CD8-positive, alpha-beta memory T cell (primary cell): ENCODE measurements around the gene ITCH. TPM values are rescaled to one million over a fixed set of nuclear protein-coding genes. Genes with fewer than 3 reads are reported as not detected.
"Not testable (repeated sequence)": the region's sequence is repeated elsewhere in the genome, so short reads cannot be mapped to it uniquely, and the experiment has no call there.

Source experiments
- CTCF ChIA-PET: fragments of 350-600 bp; sonication (Branson Sonifier 250); formaldehyde crosslinking; loops from one replicate; lab custom pipeline; 2021; ENCODE audit warnings: antibody characterized with exemption; lab: Charles Lee
- POLR2A ChIA-PET: fragments of 350-600 bp; sonication (Branson Sonifier 250); formaldehyde crosslinking; loops from one replicate; lab custom pipeline; 2021; ENCODE audit warnings: antibody characterized with exemption; lab: Charles Lee
- DNase-seq, 5 donors: peaks; one replicate each; pipeline versions ENCODE4 v3.0.0 to v3.0.0-alpha.2; 2020 to 2022; ENCODE audit warnings: mixed read lengths in 1 of 5
- H3K27ac ChIP-seq: one replicate; pipeline ENCODE4 v1.7.0; 2013; ENCODE audit warnings: low read depth, mild to moderate bottlenecking, low read length, moderate library complexity
- H3K27me3 ChIP-seq: 2 replicates; pipeline ENCODE4 v1.7.0; 2013; ENCODE audit warnings: low read length, mild to moderate bottlenecking; ENCODE audit not compliant: insufficient read depth, poor library complexity, severe bottlenecking
- H3K36me3 ChIP-seq: 2 replicates; pipeline ENCODE4 v1.7.0; 2013; ENCODE audit warnings: mild to moderate bottlenecking, low read length, moderate library complexity; ENCODE audit not compliant: insufficient read depth
- H3K4me1 ChIP-seq: 2 replicates; pipeline ENCODE4 v1.7.0; 2013; ENCODE audit warnings: mild to moderate bottlenecking, low read length, moderate library complexity; ENCODE audit not compliant: insufficient read depth
- H3K4me3 ChIP-seq: 2 replicates; pipeline ENCODE4 v1.7.0; 2013; ENCODE audit warnings: mild to moderate bottlenecking, low read length
- H3K9me3 ChIP-seq: 2 replicates; pipeline ENCODE4 v1.7.0; 2013; ENCODE audit warnings: mild to moderate bottlenecking, low read length
- H3K27ac Mint-ChIP-seq, 8 donors: one replicate each; pipeline ENCODE4 v1.8.0; 2020 to 2021; ENCODE audit warnings: mixed read lengths in 8 of 8, mild to moderate bottlenecking in 6 of 8, inconsistent platforms in 3 of 8, moderate library complexity in 3 of 8
- H3K27me3 Mint-ChIP-seq, 2 donors: one replicate each; pipeline ENCODE4 v1.8.0; 2020 to 2021; ENCODE audit warnings: mixed read lengths in 2 of 2, mild to moderate bottlenecking in 1 of 2, moderate library complexity in 1 of 2
- H3K36me3 Mint-ChIP-seq, 3 donors: one replicate each; pipeline ENCODE4 v1.8.0; 2020 to 2021; ENCODE audit warnings: mixed read lengths in 3 of 3, inconsistent platforms in 1 of 3, mild to moderate bottlenecking in 1 of 3
- H3K4me1 Mint-ChIP-seq, 3 donors: one replicate each; pipeline ENCODE4 v1.8.0; 2020 to 2021; ENCODE audit warnings: mixed read lengths in 3 of 3, inconsistent platforms in 1 of 3, mild to moderate bottlenecking in 1 of 3
- H3K4me3 Mint-ChIP-seq, 7 donors: one replicate each; pipeline ENCODE4 v1.8.0; 2020 to 2021; ENCODE audit warnings: mixed read lengths in 7 of 7, mild to moderate bottlenecking in 6 of 7, moderate library complexity in 4 of 7, inconsistent platforms in 2 of 7
- H3K9me3 Mint-ChIP-seq, 5 donors: one replicate each; pipeline ENCODE4 v1.8.0; 2020 to 2022; ENCODE audit warnings: mixed read lengths in 5 of 5, mild to moderate bottlenecking in 3 of 5, moderate library complexity in 2 of 5, inconsistent platforms in 1 of 5
- polyA plus RNA-seq: library from polyadenylated mRNA; unstranded; fragments of 300-500 nt; fragmentation: Illumina TruSeq; gene quantifications from one replicate; pipeline ENCODE4 v1.2.3, GENCODE V29; 2021
- total RNA-seq, 2 experiments: library from RNA; stranded (reverse); gene quantifications; one replicate each; pipeline ENCODE4 v1.2.3, GENCODE V29; 2021

The ITCH gene
- total and polyA plus RNA-seq, 3 experiments from 2014 or later: 38.0 to 51.7 (median 45.6) TPM

DNA sequence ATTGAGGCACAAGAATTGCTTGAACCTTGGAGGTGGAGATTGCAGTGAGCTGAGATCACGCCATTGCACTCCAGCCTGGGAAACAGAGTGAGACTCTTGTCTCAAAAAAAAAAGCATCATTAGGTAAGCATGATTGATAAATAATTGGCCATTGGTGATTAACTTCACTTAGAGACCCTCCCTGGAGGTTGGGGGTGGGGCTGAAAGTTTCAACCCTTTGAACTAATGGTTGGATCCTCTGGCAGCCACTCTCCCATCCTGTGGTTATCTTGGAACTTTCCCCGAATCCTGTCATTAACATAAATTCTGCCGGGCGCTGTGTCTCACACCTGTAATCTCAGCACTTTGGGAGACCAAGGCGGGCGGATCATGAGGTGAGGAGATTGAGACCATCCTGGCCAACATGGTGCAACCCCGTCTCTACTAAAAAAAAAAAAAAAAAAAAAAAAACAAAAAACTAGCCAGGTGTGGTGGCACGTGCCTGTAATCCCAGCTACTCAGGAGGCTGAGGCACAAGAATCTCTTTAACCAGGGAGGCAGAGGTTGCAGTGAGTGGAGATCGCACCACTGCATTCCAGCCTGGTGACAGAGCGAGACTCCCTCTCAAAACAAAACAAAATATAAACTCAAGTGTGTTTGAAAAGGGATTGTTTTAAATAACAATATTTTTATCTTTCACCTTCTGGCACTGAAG lies 17.1 kb upstream of the ITCH start:
- H3K27me3 Mint-ChIP-seq, H3K4me3 ChIP-seq, H3K27ac ChIP-seq, H3K36me3 ChIP-seq, H3K4me1 ChIP-seq, H3K9me3 Mint-ChIP-seq, H3K36me3 Mint-ChIP-seq, H3K27me3 ChIP-seq, H3K27ac Mint-ChIP-seq, DNase-seq, POLR2A ChIA-PET, H3K4me3 Mint-ChIP-seq, H3K9me3 ChIP-seq: not testable (repeated sequence)
- CTCF ChIA-PET: interaction anchor here (1.3 kb wide), 1 partner anchor 33 kb away, joined by 4 read pairs; no protein-coding TSS in a partner anchor
- H3K4me1 Mint-ChIP-seq: peaks cover 0 to 11% (median 5%) of the 10 kb centered on the region in 3 donors

DNA sequence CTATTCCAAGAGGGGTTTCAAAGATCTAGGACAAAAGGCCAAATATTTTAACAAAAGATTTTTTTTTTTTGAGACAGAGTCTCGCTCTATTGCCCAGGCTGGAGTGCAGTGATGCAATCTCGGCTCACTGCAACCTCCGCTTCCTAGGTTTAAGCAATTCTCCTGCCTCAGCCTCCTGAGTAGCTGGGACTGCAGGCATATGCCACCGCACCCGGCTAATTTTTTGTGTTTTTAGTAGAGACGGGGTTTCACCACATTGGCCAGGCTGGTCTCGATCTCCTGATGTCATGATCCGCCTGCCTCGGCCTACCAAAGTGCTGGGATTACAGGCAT lies 16.6 kb upstream of the ITCH start:
- CTCF ChIA-PET, H3K4me3 ChIP-seq, DNase-seq, H3K4me3 Mint-ChIP-seq, H3K4me1 ChIP-seq, H3K36me3 ChIP-seq, H3K9me3 ChIP-seq, H3K9me3 Mint-ChIP-seq, H3K27me3 Mint-ChIP-seq, H3K27ac ChIP-seq, H3K27ac Mint-ChIP-seq, H3K27me3 ChIP-seq, H3K36me3 Mint-ChIP-seq, POLR2A ChIA-PET: not testable (repeated sequence)
- H3K4me1 Mint-ChIP-seq: peaks cover 0 to 11% (median 5%) of the 10 kb centered on the region in 3 donors

DNA sequence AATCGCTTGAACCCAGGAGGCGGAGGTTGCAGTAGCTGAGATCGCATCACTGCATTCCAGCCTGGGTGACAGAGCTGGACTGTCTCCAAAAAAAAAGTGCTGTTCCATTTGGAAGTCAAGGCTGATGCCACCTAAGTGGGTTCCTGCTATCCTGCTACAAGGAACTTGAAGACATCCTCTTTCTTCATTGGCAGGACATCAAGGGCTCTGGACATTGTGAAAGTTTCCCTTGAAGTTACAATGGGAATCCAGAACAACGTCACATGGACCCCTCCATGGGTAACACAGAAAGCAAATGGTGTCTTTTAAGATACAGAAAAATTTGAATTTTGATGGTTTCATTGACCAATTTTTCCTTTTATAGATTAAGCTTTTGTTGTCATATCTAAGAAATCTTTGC lies 15.5 kb upstream of the ITCH start:
- Histone ChIP-seq H3K36me3 (no peaks in the 10 kb centered on the region), H3K4me1 (no peaks in the 10 kb centered on the region), H3K9me3 (no peaks in the 10 kb centered on the region), H3K4me3 (no peak overlapping the region), H3K27me3 (no peaks in the 10 kb centered on the region), H3K27ac (no peak overlapping the region)
- H3K36me3 Mint-ChIP-seq: no peaks in the 10 kb centered on the region
- H3K27ac Mint-ChIP-seq: no peak overlapping the region
- H3K9me3 Mint-ChIP-seq: peaks cover 0 to 4% (median 0%) of the 10 kb centered on the region in 5 donors
- POLR2A ChIA-PET: interaction anchor here (0.6 kb wide), 1 partner anchor 9 kb away, joined by 4 read pairs; no protein-coding TSS in a partner anchor
- no peak overlapping the region for H3K4me3 Mint-ChIP-seq
- no peak for DNase-seq
- H3K27me3 Mint-ChIP-seq: no peaks in the 10 kb centered on the region
- CTCF ChIA-PET: no interaction called here
- H3K4me1 Mint-ChIP-seq: peaks cover 0 to 11% (median 5%) of the 10 kb centered on the region in 3 donors

DNA sequence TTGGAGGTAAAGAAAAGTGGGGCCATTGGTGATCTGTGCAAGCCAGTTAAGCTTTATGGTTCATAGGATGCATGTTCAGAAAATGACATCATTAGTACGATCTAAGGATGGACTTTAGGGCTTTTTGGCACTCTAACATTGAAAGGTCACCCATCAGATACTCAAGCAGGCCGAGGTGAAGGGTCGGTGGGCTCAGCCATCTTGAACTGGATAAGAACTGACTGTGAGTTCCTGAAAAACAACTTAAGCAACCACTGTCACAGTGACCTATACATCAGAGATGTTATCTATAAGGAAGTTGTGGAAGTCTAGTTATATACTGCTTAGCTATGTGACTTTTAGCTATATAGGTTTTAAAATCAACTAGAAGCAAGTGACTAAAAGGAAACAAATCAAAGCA lies 13.0 kb upstream of the ITCH start:
- ChIA-PET CTCF (no interaction called here), POLR2A (no interaction called here)
- H3K4me3 ChIP-seq: no peak overlapping the region
- no peaks in the 10 kb centered on the region for H3K27me3 ChIP-seq
- no peaks in the 10 kb centered on the region for H3K9me3 ChIP-seq
- Mint-ChIP-seq H3K27me3 (no peaks in the 10 kb centered on the region), H3K4me1 (peaks cover 0 to 7% (median 5%) of the 10 kb centered on the region in 3 donors), H3K27ac (peak overlapping the region in 5 of 8 donors; percentile 41 to 86 (median 77)), H3K36me3 (no peaks in the 10 kb centered on the region), H3K4me3 (no peak overlapping the region), H3K9me3 (peaks cover 0 to 4% (median 0%) of the 10 kb centered on the region in 5 donors)
- no peaks in the 10 kb centered on the region for H3K36me3 ChIP-seq
- H3K27ac ChIP-seq: no peak overlapping the region
- peak in 1 of 5 donors; percentile 16 for DNase-seq
- no peaks in the 10 kb centered on the region for H3K4me1 ChIP-seq

DNA sequence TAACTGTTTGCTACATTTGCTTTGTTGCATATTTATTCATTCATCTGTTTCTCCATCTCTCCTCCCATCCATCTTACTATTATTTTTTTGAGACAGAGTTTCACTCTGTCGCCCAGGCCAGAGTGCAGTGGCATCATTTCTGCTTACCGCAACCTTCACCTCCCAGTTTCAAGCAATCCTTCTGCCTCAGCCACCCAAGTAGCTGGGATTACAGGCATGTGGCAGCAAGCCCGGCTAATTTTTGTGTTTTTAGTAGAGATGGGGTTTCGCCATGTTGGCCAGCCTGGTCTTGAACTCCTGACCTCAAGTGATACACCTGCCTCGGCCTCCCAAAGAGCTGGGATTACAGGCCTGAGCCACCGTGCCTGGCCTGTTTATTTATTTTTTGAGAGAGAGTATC lies 9.6 kb upstream of the ITCH start:
- H3K36me3 Mint-ChIP-seq, H3K9me3 ChIP-seq, H3K4me3 Mint-ChIP-seq, H3K27ac Mint-ChIP-seq, H3K27ac ChIP-seq, H3K36me3 ChIP-seq, H3K4me1 ChIP-seq, H3K9me3 Mint-ChIP-seq, H3K27me3 Mint-ChIP-seq, H3K4me3 ChIP-seq, H3K27me3 ChIP-seq, DNase-seq, H3K4me1 Mint-ChIP-seq: not testable (repeated sequence)
- ChIA-PET POLR2A (interaction anchor here (0.6 kb wide), 1 partner anchor 13 kb away, joined by 3 read pairs; no protein-coding TSS in a partner anchor), CTCF (interaction anchor here (1.1 kb wide), 1 partner anchor 41 kb away, joined by 3 read pairs; no protein-coding TSS in a partner anchor)

DNA sequence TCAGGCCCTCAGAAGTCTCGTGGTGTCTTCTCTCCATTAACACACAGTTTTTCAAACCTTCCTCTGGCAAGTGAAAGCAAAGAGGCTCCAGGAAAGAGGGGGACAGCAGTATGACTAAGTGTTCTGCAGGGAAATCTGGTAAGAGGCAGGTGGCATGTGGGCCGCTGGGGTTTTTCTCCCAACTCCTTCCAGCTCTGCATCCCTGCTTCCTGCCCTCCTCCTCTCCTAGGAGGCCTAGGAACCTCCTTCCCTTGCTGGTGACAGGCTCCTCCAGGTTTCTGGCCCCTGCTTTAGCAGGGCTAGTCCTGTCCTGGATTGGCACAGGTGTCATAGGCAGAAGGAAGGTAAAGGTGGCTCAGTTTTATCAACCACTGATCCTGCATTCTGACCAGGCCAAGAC lies 7.6 kb upstream of the ITCH start:
- POLR2A ChIA-PET: no interaction called here
- Mint-ChIP-seq H3K36me3 (no peaks in the 10 kb centered on the region), H3K27ac (no peak overlapping the region), H3K9me3 (peaks cover 0 to 4% (median 0%) of the 10 kb centered on the region in 5 donors), H3K4me1 (no peaks in the 10 kb centered on the region), H3K27me3 (no peaks in the 10 kb centered on the region), H3K4me3 (no peak overlapping the region)
- Histone ChIP-seq H3K4me3 (no peak overlapping the region), H3K27ac (no peak overlapping the region), H3K27me3 (no peaks in the 10 kb centered on the region), H3K4me1 (no peaks in the 10 kb centered on the region), H3K9me3 (no peaks in the 10 kb centered on the region), H3K36me3 (no peaks in the 10 kb centered on the region)
- no peak for DNase-seq
- CTCF ChIA-PET: interaction anchor here (2.0 kb wide), 1 partner anchor 43 kb away, joined by 7 read pairs; no protein-coding TSS in a partner anchor

DNA sequence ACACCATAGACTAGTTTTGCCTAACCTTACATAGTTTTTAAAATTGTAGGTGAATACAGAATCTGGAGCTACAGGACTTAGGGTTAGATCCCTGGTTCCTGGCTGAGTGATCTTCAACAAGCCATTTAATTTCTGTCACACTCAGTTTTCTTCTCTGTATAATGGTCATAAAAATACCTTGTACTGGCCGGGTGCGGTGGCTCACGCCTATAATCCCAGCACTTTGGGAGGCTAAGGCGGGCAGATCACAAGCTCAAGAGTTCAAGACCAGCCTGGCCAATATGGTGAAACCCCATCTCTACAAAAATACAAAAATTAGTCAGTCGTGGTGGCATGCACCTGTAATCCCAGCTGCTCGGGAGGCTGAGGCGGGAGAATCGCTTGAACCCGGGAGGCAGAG lies 3.3 kb upstream of the ITCH start:
- POLR2A ChIA-PET: interaction anchor here (0.6 kb wide), 1 partner anchor 28 kb away, joined by 5 read pairs; no protein-coding TSS in a partner anchor
- H3K4me1 Mint-ChIP-seq: peaks cover 14 to 19% (median 17%) of the 10 kb centered on the region in 3 donors
- H3K27me3 ChIP-seq, DNase-seq, H3K27ac Mint-ChIP-seq, H3K4me3 ChIP-seq, H3K9me3 Mint-ChIP-seq, CTCF ChIA-PET, H3K27me3 Mint-ChIP-seq, H3K9me3 ChIP-seq, H3K36me3 Mint-ChIP-seq, H3K4me3 Mint-ChIP-seq, H3K36me3 ChIP-seq, H3K27ac ChIP-seq: not testable (repeated sequence)
- H3K4me1 ChIP-seq: peaks cover 12% of the 10 kb centered on the region

DNA sequence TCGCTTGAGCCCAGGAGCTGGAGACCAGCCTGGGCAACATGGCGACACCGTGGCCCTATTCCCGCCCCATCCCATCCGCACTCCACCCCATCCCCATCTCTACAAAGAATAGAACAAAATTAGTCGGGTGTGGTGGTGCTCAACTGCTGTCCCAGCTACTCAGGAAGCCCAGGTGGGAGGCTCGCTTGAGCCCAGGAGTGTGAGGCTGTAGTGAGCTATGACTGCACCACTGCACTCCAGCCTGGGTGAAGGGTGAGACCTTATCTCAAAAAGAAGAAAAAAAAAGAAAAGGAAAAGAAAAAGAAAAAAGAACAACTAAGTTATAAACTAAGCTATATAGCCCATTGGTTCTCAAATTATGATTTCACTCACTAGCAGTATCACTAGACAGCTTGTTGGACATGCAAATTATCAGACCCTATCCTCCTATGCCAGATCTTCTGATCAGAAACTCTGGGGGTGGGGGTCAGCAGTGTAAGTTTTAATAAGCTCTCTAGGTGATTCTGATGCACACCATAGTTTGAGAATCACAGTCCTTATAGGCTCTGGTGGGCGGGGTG lies 491 bp upstream of the ITCH start:
- Histone ChIP-seq H3K4me3 (peak overlapping the region; percentile 72), H3K9me3 (no peaks in the 10 kb centered on the region), H3K27ac (no peak overlapping the region), H3K36me3 (no peaks in the 10 kb centered on the region), H3K27me3 (no peaks in the 10 kb centered on the region), H3K4me1 (peaks cover 40% of the 10 kb centered on the region)
- H3K4me3 Mint-ChIP-seq: peak overlapping the region; percentile 93 to 100 (median 99)
- H3K27ac Mint-ChIP-seq: peak overlapping the region; percentile 86 to 100 (median 100)
- H3K36me3 Mint-ChIP-seq: peaks cover 7 to 15% (median 7%) of the 10 kb centered on the region in 3 donors
- H3K9me3 Mint-ChIP-seq: no peaks in the 10 kb centered on the region
- DNase-seq: no peak
- peaks cover 33 to 45% (median 43%) of the 10 kb centered on the region in 3 donors for H3K4me1 Mint-ChIP-seq
- CTCF ChIA-PET: interaction anchor here (0.9 to 2.9 kb wide), 2 partner anchors 10 to 50 kb away, joined by 3 to 22 read pairs; no protein-coding TSS in a partner anchor
- POLR2A ChIA-PET: interaction anchor here (0.6 to 2.1 kb wide), 5 partner anchors 106 to 1592 kb away, joined by 3 to 6 read pairs (median 3); partner anchors contain the start of genes DYNLRB1, MAP1LC3A and SCAND1
- H3K27me3 Mint-ChIP-seq: peaks cover 0 to 1% of the 10 kb centered on the region in 2 donors
